ENCODE data around the gene VEZT. TPM values are rescaled to one million over a fixed set of nuclear protein-coding genes. Genes with fewer than 3 reads are reported as not detected.

The VEZT gene
- total RNA-seq, 1 experiment from 2014 or later = 107 TPM

- no peak overlapping the region for H3K4me3 ChIP-seq (ENCODE audit: low read depth, low read length, poor library complexity, severe bottlenecking)
- no peaks in the 10 kb centered on the region for H3K4me1 ChIP-seq (ENCODE audit: insufficient read depth, low read length, poor library complexity, severe bottlenecking)
- CTCF ChIA-PET = interaction anchor here (0.6 kb wide), 1 partner anchor 288 kb away, joined by 8 read pairs; the partner anchor contains the start of gene METAP2
- DNase-seq (ENCODE audit: low spot score) = no peak
- no TSS peak for BruUV-seq (replicated peaks)
- H3K27ac ChIP-seq (ENCODE audit: low read depth, low read length, poor library complexity, severe bottlenecking) = no peak overlapping the region
- TF ChIP-seq EZH2 (IDR thresholded peaks at IDR 0.05; ENCODE audit: borderline replicate concordance, low read depth, low read length, poor library complexity, severe bottlenecking) = no peak
- no peak for TF ChIP-seq CTCF (conservative IDR thresholded peaks at IDR 0.05; ENCODE audit: low read depth, low read length)
- intact Hi-C loops (cut with micrococcal nuclease; ENCODE audit: unreplicated experiment) = no loop called here
- no peaks in the 10 kb centered on the region for H3K36me3 ChIP-seq (ENCODE audit: insufficient read depth, low read length, poor library complexity, severe bottlenecking)
- H3K27me3 ChIP-seq (replicated peaks; ENCODE audit: insufficient read depth, low read depth, low read length, poor library complexity) = no peaks in the 10 kb centered on the region
- POLR2A ChIA-PET (ENCODE audit: low non-redundant PET) = interaction anchor here (0.5 kb wide), 1 partner anchor 288 kb away, joined by 5 read pairs; the partner anchor contains the start of gene METAP2
- H3K9me3 ChIP-seq (ENCODE audit: low read depth, low read length, poor library complexity, severe bottlenecking) = no peaks in the 10 kb centered on the region
Observed at GRCh38 chr12:95185854-95186253, 31.8 kb upstream of the VEZT start.

- Histone ChIP-seq H3K27ac (ENCODE audit: low read depth, low read length, poor library complexity, severe bottlenecking) (no peak overlapping the region), H3K4me1 (ENCODE audit: insufficient read depth, low read length, poor library complexity, severe bottlenecking) (no peaks in the 10 kb centered on the region), H3K4me3 (ENCODE audit: low read depth, low read length, poor library complexity, severe bottlenecking) (no peak overlapping the region), H3K27me3 (replicated peaks; ENCODE audit: insufficient read depth, low read depth, low read length, poor library complexity) (no peaks in the 10 kb centered on the region), H3K9me3 (ENCODE audit: low read depth, low read length, poor library complexity, severe bottlenecking) (no peaks in the 10 kb centered on the region), H3K36me3 (ENCODE audit: insufficient read depth, low read length, poor library complexity, severe bottlenecking) (no peaks in the 10 kb centered on the region)
- POLR2A ChIA-PET (ENCODE audit: low non-redundant PET) = interaction anchor here (0.8 kb wide), 1 partner anchor 29 kb away, joined by 4 read pairs; the partner anchor contains the start of genes FGD6 and VEZT
- intact Hi-C loops (cut with micrococcal nuclease; ENCODE audit: unreplicated experiment) = no loop called here
- no peak for DNase-seq (ENCODE audit: low spot score)
- CTCF ChIA-PET = no interaction called here
- TF ChIP-seq CTCF (conservative IDR thresholded peaks at IDR 0.05; ENCODE audit: low read depth, low read length) (no peak), EZH2 (IDR thresholded peaks at IDR 0.05; ENCODE audit: borderline replicate concordance, low read depth, low read length, poor library complexity, severe bottlenecking) (no peak)
- BruUV-seq (replicated peaks) = no TSS peak
Observed at GRCh38 chr12:95187865-95188415, 29.7 kb upstream of the VEZT start.

GRCh38 chr12:95191060-95191696 is 26.4 kb upstream of the VEZT start:
- no TSS peak for BruUV-seq (replicated peaks)
- Histone ChIP-seq H3K4me1 (ENCODE audit: insufficient read depth, low read length, poor library complexity, severe bottlenecking) (no peaks in the 10 kb centered on the region), H3K9me3 (ENCODE audit: low read depth, low read length, poor library complexity, severe bottlenecking) (no peaks in the 10 kb centered on the region), H3K4me3 (ENCODE audit: low read depth, low read length, poor library complexity, severe bottlenecking) (no peak overlapping the region), H3K27me3 (replicated peaks; ENCODE audit: insufficient read depth, low read depth, low read length, poor library complexity) (no peaks in the 10 kb centered on the region), H3K27ac (ENCODE audit: low read depth, low read length, poor library complexity, severe bottlenecking) (no peak overlapping the region), H3K36me3 (ENCODE audit: insufficient read depth, low read length, poor library complexity, severe bottlenecking) (no peaks in the 10 kb centered on the region)
- TF ChIP-seq EZH2 (IDR thresholded peaks at IDR 0.05; ENCODE audit: borderline replicate concordance, low read depth, low read length, poor library complexity, severe bottlenecking) (no peak), CTCF (conservative IDR thresholded peaks at IDR 0.05; ENCODE audit: low read depth, low read length) (no peak)
- ChIA-PET POLR2A (ENCODE audit: low non-redundant PET) (no interaction called here), CTCF (no interaction called here)
- intact Hi-C loops (cut with micrococcal nuclease; ENCODE audit: unreplicated experiment) = no loop called here
- no peak for DNase-seq (ENCODE audit: low spot score)

All from A673 (cell line).